WTC11 (cell line): ENCODE measurements around the gene DCP1A.

ENCODE experiments used
- USF2 ChIP-seq: sonication (generic); formaldehyde crosslinking; IDR thresholded peaks from 2 replicates; pipeline ENCODE4 v1.8.1; 2023; ENCODE audit warnings: mild to moderate bottlenecking, missing genetic modification reagents, moderate library complexity
- TF ChIP-seq, protein P1 (sequence below): fragments of 200-600 bp; IDR thresholded peaks from 2 replicates; pipeline ENCODE4 v1.8.0; 2022; ENCODE audit warnings: antibody characterized with exemption

- TF ChIP-seq, protein P1, sequence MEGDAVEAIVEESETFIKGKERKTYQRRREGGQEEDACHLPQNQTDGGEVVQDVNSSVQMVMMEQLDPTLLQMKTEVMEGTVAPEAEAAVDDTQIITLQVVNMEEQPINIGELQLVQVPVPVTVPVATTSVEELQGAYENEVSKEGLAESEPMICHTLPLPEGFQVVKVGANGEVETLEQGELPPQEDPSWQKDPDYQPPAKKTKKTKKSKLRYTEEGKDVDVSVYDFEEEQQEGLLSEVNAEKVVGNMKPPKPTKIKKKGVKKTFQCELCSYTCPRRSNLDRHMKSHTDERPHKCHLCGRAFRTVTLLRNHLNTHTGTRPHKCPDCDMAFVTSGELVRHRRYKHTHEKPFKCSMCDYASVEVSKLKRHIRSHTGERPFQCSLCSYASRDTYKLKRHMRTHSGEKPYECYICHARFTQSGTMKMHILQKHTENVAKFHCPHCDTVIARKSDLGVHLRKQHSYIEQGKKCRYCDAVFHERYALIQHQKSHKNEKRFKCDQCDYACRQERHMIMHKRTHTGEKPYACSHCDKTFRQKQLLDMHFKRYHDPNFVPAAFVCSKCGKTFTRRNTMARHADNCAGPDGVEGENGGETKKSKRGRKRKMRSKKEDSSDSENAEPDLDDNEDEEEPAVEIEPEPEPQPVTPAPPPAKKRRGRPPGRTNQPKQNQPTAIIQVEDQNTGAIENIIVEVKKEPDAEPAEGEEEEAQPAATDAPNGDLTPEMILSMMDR = no peak
- TF ChIP-seq USF2 (CRISPR knock-in tag) = no peak
These were observed 109.1 kb downstream of the DCP1A start for GRCh38 chr3:53238051-53238850.
